Activated T-cell treated with anti-CD3 and anti-CD28 coated beads for 48 hours (primary cell): Measurements from ENCODE around the gene ZPR1.
"Not testable (repeated sequence)": the region's sequence is repeated elsewhere in the genome, so short reads cannot be mapped to it uniquely, and the experiment has no call there.

Source experiments
- DNase-seq: peaks from one replicate; pipeline ENCODE4 v3.0.0-alpha.2; 2020; ENCODE audit warnings: low read depth

ZPR1 gene

GRCh38 chr11:116792144-116792868, 4.5 kb upstream of the ZPR1 start:
- no peak for DNase-seq

GRCh38 chr11:116791813-116792143, 4.0 kb upstream of the ZPR1 start, which contains the start of gene APOA5:
Gene APOA5 (minus strand): TSS chr11:116791879. CDS start chr11:116791860, 19 bp downstream.
- DNase-seq, result no peak

GRCh38 chr11:116791002-116791812, 3.4 kb upstream of the ZPR1 start:
- DNase-seq, result peak; percentile 74

- no peak for DNase-seq
Measured at GRCh38 chr11:116790167-116791001, 2.6 kb upstream of the ZPR1 start.

- DNase-seq, result no peak
Measured at GRCh38 chr11:116788975-116789374, 1.2 kb upstream of the ZPR1 start.

GRCh38 chr11:116788534-116788933, 711 bp upstream of the ZPR1 start:
- DNase-seq, result no peak

- DNase-seq, result no peak
Measured at GRCh38 chr11:116787436-116787785, 412 bp downstream of the ZPR1 start.

GRCh38 chr11:116786966-116787365, 857 bp downstream of the ZPR1 start:
- DNase-seq, result no peak

GRCh38 chr11:116786326-116786725, 1.5 kb downstream of the ZPR1 start:
- DNase-seq, result no peak

GRCh38 chr11:116782728-116783127, 5.1 kb downstream of the ZPR1 start:
- DNase-seq, result no peak

- no peak for DNase-seq
Measured at GRCh38 chr11:116778556-116778955, 9.3 kb downstream of the ZPR1 start.

- DNase-seq, result no peak
Measured at GRCh38 chr11:116777056-116777455, 10.8 kb downstream of the ZPR1 start.

GRCh38 chr11:116776522-116776984, 11.3 kb downstream of the ZPR1 start:
- DNase-seq, result no peak

GRCh38 chr11:116775975-116776374, 11.8 kb downstream of the ZPR1 start:
- DNase-seq, result no peak

- no peak for DNase-seq
Measured at GRCh38 chr11:116774661-116775060, 13.2 kb downstream of the ZPR1 start.

GRCh38 chr11:116773203-116774097, 14.4 kb downstream of the ZPR1 start:
- DNase-seq, result no peak

- peak; percentile 94 for DNase-seq
Measured at GRCh38 chr11:116772443-116773202, 15.2 kb downstream of the ZPR1 start, which contains the start of gene BUD13. Gene BUD13 (minus strand): TSS chr11:116772987. CDS start chr11:116772964, 23 bp downstream.

GRCh38 chr11:116771935-116772334, 15.9 kb downstream of the ZPR1 start:
- no peak for DNase-seq

GRCh38 chr11:116762132-116762531, 25.7 kb downstream of the ZPR1 start:
- DNase-seq, result no peak

GRCh38 chr11:116756044-116756443, 31.8 kb downstream of the ZPR1 start:
- not testable (repeated sequence) for DNase-seq
